CD8-positive, alpha-beta memory T cell (primary cell): ENCODE results near the gene ATXN10. TPM values are rescaled to one million over a fixed set of nuclear protein-coding genes. Genes with fewer than 3 reads are reported as not detected.

ENCODE experiments used
- CTCF ChIA-PET: fragments of 350-600 bp; sonication (Branson Sonifier 250); formaldehyde crosslinking; loops from one replicate; lab custom pipeline; 2021; ENCODE audit warnings: antibody characterized with exemption; lab: Charles Lee
- POLR2A ChIA-PET: fragments of 350-600 bp; sonication (Branson Sonifier 250); formaldehyde crosslinking; loops from one replicate; lab custom pipeline; 2021; ENCODE audit warnings: antibody characterized with exemption; lab: Charles Lee
- DNase-seq, 5 donors: peaks; one replicate each; pipeline versions ENCODE4 v3.0.0 to v3.0.0-alpha.2; 2020 to 2022; ENCODE audit warnings: mixed read lengths in 1 of 5
- H3K27ac ChIP-seq: one replicate; pipeline ENCODE4 v1.7.0; 2013; ENCODE audit warnings: low read depth, mild to moderate bottlenecking, low read length, moderate library complexity
- H3K27me3 ChIP-seq: 2 replicates; pipeline ENCODE4 v1.7.0; 2013; ENCODE audit warnings: low read length, mild to moderate bottlenecking; ENCODE audit not compliant: insufficient read depth, poor library complexity, severe bottlenecking
- H3K36me3 ChIP-seq: 2 replicates; pipeline ENCODE4 v1.7.0; 2013; ENCODE audit warnings: mild to moderate bottlenecking, low read length, moderate library complexity; ENCODE audit not compliant: insufficient read depth
- H3K4me1 ChIP-seq: 2 replicates; pipeline ENCODE4 v1.7.0; 2013; ENCODE audit warnings: mild to moderate bottlenecking, low read length, moderate library complexity; ENCODE audit not compliant: insufficient read depth
- H3K4me3 ChIP-seq: 2 replicates; pipeline ENCODE4 v1.7.0; 2013; ENCODE audit warnings: mild to moderate bottlenecking, low read length
- H3K9me3 ChIP-seq: 2 replicates; pipeline ENCODE4 v1.7.0; 2013; ENCODE audit warnings: mild to moderate bottlenecking, low read length
- H3K27ac Mint-ChIP-seq, 8 donors: one replicate each; pipeline ENCODE4 v1.8.0; 2020 to 2021; ENCODE audit warnings: mixed read lengths in 8 of 8, mild to moderate bottlenecking in 6 of 8, inconsistent platforms in 3 of 8, moderate library complexity in 3 of 8
- H3K27me3 Mint-ChIP-seq, 2 donors: one replicate each; pipeline ENCODE4 v1.8.0; 2020 to 2021; ENCODE audit warnings: mixed read lengths in 2 of 2, mild to moderate bottlenecking in 1 of 2, moderate library complexity in 1 of 2
- H3K36me3 Mint-ChIP-seq, 3 donors: one replicate each; pipeline ENCODE4 v1.8.0; 2020 to 2021; ENCODE audit warnings: mixed read lengths in 3 of 3, inconsistent platforms in 1 of 3, mild to moderate bottlenecking in 1 of 3
- H3K4me1 Mint-ChIP-seq, 3 donors: one replicate each; pipeline ENCODE4 v1.8.0; 2020 to 2021; ENCODE audit warnings: mixed read lengths in 3 of 3, inconsistent platforms in 1 of 3, mild to moderate bottlenecking in 1 of 3
- H3K4me3 Mint-ChIP-seq, 7 donors: one replicate each; pipeline ENCODE4 v1.8.0; 2020 to 2021; ENCODE audit warnings: mixed read lengths in 7 of 7, mild to moderate bottlenecking in 6 of 7, moderate library complexity in 4 of 7, inconsistent platforms in 2 of 7
- H3K9me3 Mint-ChIP-seq, 5 donors: one replicate each; pipeline ENCODE4 v1.8.0; 2020 to 2022; ENCODE audit warnings: mixed read lengths in 5 of 5, mild to moderate bottlenecking in 3 of 5, moderate library complexity in 2 of 5, inconsistent platforms in 1 of 5
- polyA plus RNA-seq: library from polyadenylated mRNA; unstranded; fragments of 300-500 nt; fragmentation: Illumina TruSeq; gene quantifications from one replicate; pipeline ENCODE4 v1.2.3, GENCODE V29; 2021
- total RNA-seq, 2 experiments: library from RNA; stranded (reverse); gene quantifications; one replicate each; pipeline ENCODE4 v1.2.3, GENCODE V29; 2021

The ATXN10 gene
- total and polyA plus RNA-seq, 3 experiments from 2014 or later: 95.7 to 123 (median 122) TPM

DNA sequence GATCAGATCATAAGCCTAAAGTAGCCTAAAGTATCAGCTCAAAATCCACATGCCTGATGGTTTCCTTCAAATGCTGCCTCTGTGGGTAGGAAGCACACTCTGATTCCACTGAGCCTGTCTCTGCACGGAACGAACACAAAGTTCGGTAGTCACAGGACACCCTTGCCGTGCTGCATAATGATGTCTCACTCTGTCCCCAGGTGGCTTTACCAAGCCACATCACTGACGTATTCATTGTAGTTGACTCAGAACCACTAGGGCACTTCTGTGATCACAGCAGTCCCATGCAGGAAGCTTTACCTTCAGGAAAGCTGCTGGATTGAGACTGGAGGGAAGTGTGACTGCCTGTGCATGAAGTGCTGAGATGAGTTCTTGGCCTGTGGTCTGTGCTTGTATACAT, 147.7 kb downstream of the ATXN10 start:
- H3K9me3 ChIP-seq: no peaks in the 10 kb centered on the region
- no peak overlapping the region for H3K27ac ChIP-seq
- Mint-ChIP-seq H3K9me3 (no peaks in the 10 kb centered on the region), H3K4me3 (no peak overlapping the region), H3K36me3 (peaks cover 4 to 67% (median 10%) of the 10 kb centered on the region in 3 donors), H3K4me1 (no peaks in the 10 kb centered on the region), H3K27me3 (peaks cover 0 to 1% of the 10 kb centered on the region in 2 donors), H3K27ac (peak overlapping the region in 1 of 8 donors; percentile 60)
- H3K27me3 ChIP-seq: no peaks in the 10 kb centered on the region
- H3K36me3 ChIP-seq: no peaks in the 10 kb centered on the region
- DNase-seq: no peak
- ChIA-PET POLR2A (no interaction called here), CTCF (no interaction called here)
- no peak overlapping the region for H3K4me3 ChIP-seq
- H3K4me1 ChIP-seq: no peaks in the 10 kb centered on the region

DNA sequence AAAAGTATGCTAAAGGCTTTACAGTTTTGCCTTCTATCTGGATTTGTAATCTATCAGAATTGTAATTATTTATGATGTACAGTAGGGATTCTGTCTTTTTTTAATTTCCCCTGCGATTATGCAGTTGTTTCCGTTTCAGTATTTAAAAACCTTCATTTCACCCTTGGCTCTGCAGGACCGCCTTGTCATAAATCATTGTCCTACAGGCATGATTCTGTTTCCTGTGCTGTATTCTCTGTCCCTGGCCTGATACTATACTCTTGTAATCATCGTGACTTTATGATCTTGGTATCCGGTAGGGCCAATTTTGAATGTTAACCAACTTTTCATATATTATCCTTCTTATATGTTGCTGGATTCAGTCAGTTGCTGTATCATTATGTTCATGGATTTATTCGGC, 151.7 kb downstream of the ATXN10 start:
- Histone ChIP-seq H3K27ac (no peak overlapping the region), H3K27me3 (no peaks in the 10 kb centered on the region), H3K9me3 (no peaks in the 10 kb centered on the region), H3K4me1 (no peaks in the 10 kb centered on the region), H3K36me3 (no peaks in the 10 kb centered on the region), H3K4me3 (no peak overlapping the region)
- H3K9me3 Mint-ChIP-seq: no peaks in the 10 kb centered on the region
- no peak overlapping the region for H3K4me3 Mint-ChIP-seq
- no peak for DNase-seq
- CTCF ChIA-PET: no interaction called here
- POLR2A ChIA-PET: no interaction called here
- H3K27ac Mint-ChIP-seq: no peak overlapping the region
- no peaks in the 10 kb centered on the region for H3K4me1 Mint-ChIP-seq
- peaks cover 15 to 63% (median 18%) of the 10 kb centered on the region in 3 donors for H3K36me3 Mint-ChIP-seq
- no peaks in the 10 kb centered on the region for H3K27me3 Mint-ChIP-seq

DNA sequence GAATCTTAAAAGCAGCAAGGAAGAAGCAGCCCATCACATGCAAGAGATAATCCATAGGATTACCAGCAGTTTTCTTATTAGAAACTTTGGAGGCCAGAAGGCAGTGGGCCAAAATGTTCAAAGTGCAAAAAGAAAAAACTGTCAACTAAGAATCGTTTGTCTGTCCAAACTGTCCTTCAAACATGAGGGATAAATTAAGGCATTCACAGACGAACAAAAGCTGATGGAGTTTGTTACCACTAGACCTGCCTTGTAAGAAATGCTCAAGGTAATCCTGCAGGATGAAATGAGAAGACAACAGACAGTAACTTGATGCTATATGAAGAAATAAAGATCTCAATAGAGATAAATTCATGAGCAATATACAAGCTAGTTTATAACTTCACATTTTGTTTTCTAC, 154.9 kb downstream of the ATXN10 start:
- POLR2A ChIA-PET: no interaction called here

DNA sequence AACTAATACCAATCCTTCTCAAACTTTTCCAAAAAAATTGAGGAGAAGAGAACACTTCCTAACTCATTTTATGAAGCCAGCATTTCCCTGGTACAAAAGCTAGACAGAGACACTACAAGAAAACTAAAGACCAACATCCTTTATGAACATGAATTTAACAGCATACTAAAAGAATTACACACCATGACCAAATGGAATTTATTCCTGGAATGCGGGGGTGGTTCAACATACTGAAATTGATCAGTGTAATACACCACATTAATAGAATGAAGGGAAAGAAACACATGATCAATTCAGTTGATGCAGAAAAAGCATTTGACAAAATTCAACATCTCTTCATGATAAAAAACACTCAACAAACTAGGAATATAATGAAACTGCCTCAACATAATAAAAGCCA, 157.2 kb downstream of the ATXN10 start:
- ChIA-PET CTCF (no interaction called here), POLR2A (no interaction called here)
- H3K4me3 ChIP-seq: no peak overlapping the region

More for the DNA sequence above, 154.9 kb downstream of the ATXN10 start:
- H3K4me3 ChIP-seq: no peak overlapping the region
- no peaks in the 10 kb centered on the region for H3K4me1 ChIP-seq
- Mint-ChIP-seq H3K36me3 (peaks cover 17 to 49% (median 20%) of the 10 kb centered on the region in 3 donors), H3K27me3 (no peaks in the 10 kb centered on the region), H3K27ac (no peak overlapping the region), H3K4me3 (no peak overlapping the region), H3K4me1 (no peaks in the 10 kb centered on the region), H3K9me3 (no peaks in the 10 kb centered on the region)
- no peaks in the 10 kb centered on the region for H3K9me3 ChIP-seq
- no peak for DNase-seq
- H3K27ac ChIP-seq: no peak overlapping the region
- H3K27me3 ChIP-seq: no peaks in the 10 kb centered on the region
- H3K36me3 ChIP-seq: no peaks in the 10 kb centered on the region
- CTCF ChIA-PET: no interaction called here

DNA sequence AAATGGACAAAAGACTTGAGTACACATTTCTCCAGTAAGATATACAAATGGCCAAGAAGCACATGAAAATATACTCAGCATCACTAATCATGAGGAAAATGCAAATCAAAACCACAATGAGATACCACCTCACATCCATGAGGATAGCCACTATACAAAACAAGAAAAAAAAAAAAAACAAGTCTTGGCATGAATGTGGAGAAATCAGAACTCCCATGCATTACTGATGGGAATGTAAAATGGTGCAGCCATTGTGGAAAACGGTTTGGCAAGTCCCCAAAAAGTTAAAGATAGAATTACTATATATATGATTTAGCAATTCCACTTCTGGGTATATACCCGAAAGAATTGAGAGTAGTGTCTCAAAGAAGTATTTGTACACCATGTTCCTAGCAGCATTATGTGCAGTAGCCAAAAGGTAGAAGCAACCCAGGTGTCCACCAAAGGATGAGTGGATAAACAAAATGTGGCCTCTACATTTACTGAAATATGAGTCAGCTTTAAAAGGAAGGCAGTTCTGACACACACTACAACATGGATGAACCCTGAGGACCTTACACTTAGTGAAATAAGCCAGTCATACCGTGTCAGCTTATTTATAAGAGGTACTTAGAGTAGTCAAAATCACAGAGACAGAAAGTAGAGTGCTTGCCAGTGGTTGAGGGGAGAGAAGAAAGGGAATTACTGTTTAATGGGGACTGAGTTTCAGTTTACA, 159.1 kb downstream of the ATXN10 start:
- no peak overlapping the region for H3K4me3 Mint-ChIP-seq
- no peak overlapping the region for H3K27ac ChIP-seq
- H3K27me3 ChIP-seq: no peaks in the 10 kb centered on the region
- no peak for DNase-seq
- no peaks in the 10 kb centered on the region for H3K9me3 ChIP-seq
- H3K27me3 Mint-ChIP-seq: peaks cover 0 to 2% of the 10 kb centered on the region in 2 donors
- H3K9me3 Mint-ChIP-seq: no peaks in the 10 kb centered on the region
- ChIA-PET POLR2A (no interaction called here), CTCF (no interaction called here)
- peaks cover 9 to 48% (median 21%) of the 10 kb centered on the region in 3 donors for H3K36me3 Mint-ChIP-seq
- H3K36me3 ChIP-seq: no peaks in the 10 kb centered on the region
- no peak overlapping the region for H3K27ac Mint-ChIP-seq
- H3K4me1 Mint-ChIP-seq: peaks cover 0 to 4% (median 0%) of the 10 kb centered on the region in 3 donors
- H3K4me1 ChIP-seq: no peaks in the 10 kb centered on the region
- H3K4me3 ChIP-seq: no peak overlapping the region

More for the DNA sequence above, 157.2 kb downstream of the ATXN10 start:
- H3K27me3 Mint-ChIP-seq: peaks cover 0 to 2% of the 10 kb centered on the region in 2 donors
- Histone ChIP-seq H3K4me1 (no peaks in the 10 kb centered on the region), H3K27me3 (no peaks in the 10 kb centered on the region), H3K9me3 (no peaks in the 10 kb centered on the region), H3K27ac (no peak overlapping the region), H3K36me3 (no peaks in the 10 kb centered on the region)
- peaks cover 20 to 50% (median 22%) of the 10 kb centered on the region in 3 donors for H3K36me3 Mint-ChIP-seq
- no peaks in the 10 kb centered on the region for H3K9me3 Mint-ChIP-seq
- no peak overlapping the region for H3K27ac Mint-ChIP-seq
- DNase-seq: no peak
- peaks cover 0 to 4% (median 0%) of the 10 kb centered on the region in 3 donors for H3K4me1 Mint-ChIP-seq
- no peak overlapping the region for H3K4me3 Mint-ChIP-seq

DNA sequence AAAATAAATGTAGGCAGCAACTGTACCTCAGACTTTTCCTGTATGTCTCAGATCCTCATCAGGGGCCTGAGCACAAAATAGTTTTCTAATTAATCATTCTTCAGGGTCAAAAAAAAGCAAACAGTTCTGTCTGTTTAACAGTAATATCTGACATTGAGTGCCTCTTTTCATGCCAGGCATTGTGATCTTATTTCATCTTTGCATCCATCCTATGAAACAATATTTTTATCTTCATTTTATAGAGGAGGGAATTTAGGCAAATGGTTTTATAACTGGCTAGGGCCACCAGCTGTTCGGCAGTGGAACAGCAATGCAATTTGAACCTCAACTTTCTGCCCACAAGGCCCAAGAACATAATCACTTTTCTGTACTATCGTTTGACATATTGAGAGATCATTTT, 159.8 kb downstream of the ATXN10 start:
- peaks cover 5 to 45% (median 17%) of the 10 kb centered on the region in 3 donors for H3K36me3 Mint-ChIP-seq
- no peak overlapping the region for H3K4me3 Mint-ChIP-seq
- H3K4me1 Mint-ChIP-seq: peaks cover 0 to 4% (median 0%) of the 10 kb centered on the region in 3 donors
- ChIA-PET CTCF (no interaction called here), POLR2A (no interaction called here)
- H3K27me3 Mint-ChIP-seq: peaks cover 0 to 2% of the 10 kb centered on the region in 2 donors
- H3K9me3 ChIP-seq: no peaks in the 10 kb centered on the region
- H3K9me3 Mint-ChIP-seq: no peaks in the 10 kb centered on the region
- H3K27me3 ChIP-seq: no peaks in the 10 kb centered on the region
- no peak for DNase-seq
- H3K4me1 ChIP-seq: no peaks in the 10 kb centered on the region
- H3K4me3 ChIP-seq: no peak overlapping the region
- no peaks in the 10 kb centered on the region for H3K36me3 ChIP-seq
- no peak overlapping the region for H3K27ac ChIP-seq
- no peak overlapping the region for H3K27ac Mint-ChIP-seq

DNA sequence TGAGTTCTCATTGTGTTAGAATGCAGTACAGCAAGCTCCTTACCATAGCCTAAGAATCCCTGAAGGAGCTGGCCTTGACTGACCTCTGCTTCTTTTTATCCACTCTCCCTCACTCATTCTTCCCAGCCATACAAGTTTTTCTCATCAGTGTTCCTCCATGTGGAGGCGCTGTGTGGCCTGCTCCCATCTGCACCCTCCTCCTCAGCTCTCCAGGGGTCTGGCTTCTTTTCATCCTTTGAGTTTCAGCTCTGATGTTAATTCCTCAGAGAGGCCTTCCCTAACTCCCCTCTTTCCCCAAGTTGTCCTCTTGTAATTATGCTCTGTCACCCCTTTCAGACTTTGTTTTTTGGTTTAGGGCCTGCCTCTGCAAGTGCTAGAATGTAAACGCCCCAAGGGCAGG, 160.5 kb downstream of the ATXN10 start:
- CTCF ChIA-PET: no interaction called here

DNA sequence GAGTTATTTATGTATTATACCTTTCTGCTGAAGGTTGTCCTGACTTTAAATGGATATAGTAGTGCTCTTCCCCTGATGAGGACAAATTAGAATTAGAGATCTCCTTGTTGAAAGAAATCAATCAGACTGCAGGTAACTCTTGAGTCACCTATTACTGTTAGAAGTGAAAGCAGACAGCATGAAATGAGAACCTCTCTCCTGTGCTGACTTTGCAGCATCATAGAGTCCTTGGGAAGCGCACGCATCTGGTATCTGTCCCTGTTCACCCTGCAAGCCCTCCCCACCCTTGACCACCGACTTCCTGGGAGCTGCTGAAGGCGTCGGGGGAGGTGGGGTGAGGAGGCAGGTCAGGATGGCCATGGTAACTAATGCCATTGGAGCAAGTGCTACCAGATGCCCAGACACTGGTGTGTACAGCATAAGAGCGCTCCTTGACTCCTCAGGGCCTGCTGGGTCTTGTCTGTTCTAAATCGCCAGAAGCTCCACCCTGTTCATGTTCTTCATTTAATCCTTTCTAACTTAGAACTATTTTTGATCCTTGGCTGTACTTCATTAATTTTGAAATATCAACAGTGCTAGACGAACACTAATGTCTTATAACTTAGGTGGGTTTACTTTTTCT, 161.4 kb downstream of the ATXN10 start:
- H3K27ac ChIP-seq: no peak overlapping the region
- no peaks in the 10 kb centered on the region for H3K4me1 ChIP-seq
- peak overlapping the region in 2 of 8 donors; percentile 7 to 33 for H3K27ac Mint-ChIP-seq
- ChIA-PET POLR2A (no interaction called here), CTCF (no interaction called here)
- peaks cover 0 to 4% (median 0%) of the 10 kb centered on the region in 3 donors for H3K4me1 Mint-ChIP-seq
- no peaks in the 10 kb centered on the region for H3K27me3 ChIP-seq
- peaks cover 5 to 42% (median 12%) of the 10 kb centered on the region in 3 donors for H3K36me3 Mint-ChIP-seq
- no peak for DNase-seq
- H3K9me3 ChIP-seq: no peaks in the 10 kb centered on the region
- H3K4me3 ChIP-seq: no peak overlapping the region
- H3K36me3 ChIP-seq: no peaks in the 10 kb centered on the region
- H3K4me3 Mint-ChIP-seq: no peak overlapping the region
- no peaks in the 10 kb centered on the region for H3K9me3 Mint-ChIP-seq
- peaks cover 0 to 2% of the 10 kb centered on the region in 2 donors for H3K27me3 Mint-ChIP-seq

More for the DNA sequence above, 160.5 kb downstream of the ATXN10 start:
- Histone ChIP-seq H3K4me3 (no peak overlapping the region), H3K27ac (no peak overlapping the region), H3K4me1 (no peaks in the 10 kb centered on the region), H3K36me3 (no peaks in the 10 kb centered on the region), H3K9me3 (no peaks in the 10 kb centered on the region), H3K27me3 (no peaks in the 10 kb centered on the region)
- Mint-ChIP-seq H3K36me3 (peaks cover 5 to 45% (median 14%) of the 10 kb centered on the region in 3 donors), H3K9me3 (no peaks in the 10 kb centered on the region), H3K4me3 (no peak overlapping the region), H3K27me3 (peaks cover 0 to 2% of the 10 kb centered on the region in 2 donors), H3K4me1 (peaks cover 0 to 4% (median 0%) of the 10 kb centered on the region in 3 donors), H3K27ac (no peak overlapping the region)
- POLR2A ChIA-PET: no interaction called here
- DNase-seq: no peak
